ENCODE measurements around the gene OTP.

OTP gene

GRCh38 chr5:77636641-77637169 is 1.8 kb downstream of the OTP start:
- Histone ChIP-seq H3K9ac (no peak overlapping the region), H3K4me1 (no peaks in the 10 kb centered on the region), H3K79me2 (no peaks in the 10 kb centered on the region), H2AFZ (no peak overlapping the region), H3K27me3 (ENCODE audit: control insufficient read depth, insufficient read depth, low read length) (peaks cover 53% of the 10 kb centered on the region), H3K36me3 (ENCODE audit: control insufficient read depth, insufficient read depth, low read length) (no peaks in the 10 kb centered on the region), H3K4me3 (ENCODE audit: low read depth, low read length) (no peak overlapping the region), H3K27ac (no peak overlapping the region), H3K9me3 (ENCODE audit: control insufficient read depth, low read length) (no peaks in the 10 kb centered on the region), H3K4me2 (ENCODE audit: low read length) (no peak overlapping the region)
- TF ChIP-seq CTCF (IDR thresholded peaks at IDR 0.05) = no peak

GRCh38 chr5:77635917-77636640 is 2.4 kb downstream of the OTP start:
- no peak overlapping the region for H3K4me2 ChIP-seq (ENCODE audit: low read length)
- no peaks in the 10 kb centered on the region for H3K36me3 ChIP-seq (ENCODE audit: control insufficient read depth, insufficient read depth, low read length)
- H3K79me2 ChIP-seq = no peaks in the 10 kb centered on the region
- no peak overlapping the region for H3K4me3 ChIP-seq (ENCODE audit: low read depth, low read length)
- H3K9ac ChIP-seq = no peak overlapping the region
- no peaks in the 10 kb centered on the region for H3K4me1 ChIP-seq
- no peak for TF ChIP-seq CTCF (IDR thresholded peaks at IDR 0.05)
- no peaks in the 10 kb centered on the region for H3K9me3 ChIP-seq (ENCODE audit: control insufficient read depth, low read length)
- H3K27me3 ChIP-seq (ENCODE audit: control insufficient read depth, insufficient read depth, low read length) = peaks cover 46% of the 10 kb centered on the region
- H3K27ac ChIP-seq = no peak overlapping the region
- H2AFZ ChIP-seq = no peak overlapping the region

- Histone ChIP-seq H3K9me3 (ENCODE audit: control insufficient read depth, low read length) (no peaks in the 10 kb centered on the region), H3K79me2 (no peaks in the 10 kb centered on the region), H3K4me1 (no peaks in the 10 kb centered on the region), H3K27me3 (ENCODE audit: control insufficient read depth, insufficient read depth, low read length) (peaks cover 47% of the 10 kb centered on the region), H3K9ac (no peak overlapping the region), H3K4me3 (ENCODE audit: low read depth, low read length) (no peak overlapping the region), H2AFZ (no peak overlapping the region), H3K36me3 (ENCODE audit: control insufficient read depth, insufficient read depth, low read length) (no peaks in the 10 kb centered on the region), H3K4me2 (ENCODE audit: low read length) (no peak overlapping the region), H3K27ac (no peak overlapping the region)
- no peak for TF ChIP-seq CTCF (IDR thresholded peaks at IDR 0.05)
Observed at GRCh38 chr5:77635067-77635916, 3.2 kb downstream of the OTP start.

- no peak for TF ChIP-seq CTCF (IDR thresholded peaks at IDR 0.05)
- Histone ChIP-seq H3K4me1 (no peaks in the 10 kb centered on the region), H3K9ac (no peak overlapping the region), H2AFZ (no peak overlapping the region), H3K4me3 (ENCODE audit: low read depth, low read length) (no peak overlapping the region), H3K4me2 (ENCODE audit: low read length) (no peak overlapping the region), H3K36me3 (ENCODE audit: control insufficient read depth, insufficient read depth, low read length) (no peaks in the 10 kb centered on the region), H3K79me2 (no peaks in the 10 kb centered on the region), H3K27ac (no peak overlapping the region), H3K9me3 (ENCODE audit: control insufficient read depth, low read length) (no peaks in the 10 kb centered on the region), H3K27me3 (ENCODE audit: control insufficient read depth, insufficient read depth, low read length) (peaks cover 42% of the 10 kb centered on the region)
Observed at GRCh38 chr5:77633709-77634108, 4.8 kb downstream of the OTP start.

All from parathyroid adenoma (tissue), 2 donors.